IMR-90 (cell line): ENCODE measurements around the gene AMPD1.

Experiments
- CTCF ChIP-seq: conservative IDR thresholded peaks from 2 replicates; pipeline ENCODE4 v1.5.1; 2012; ENCODE audit warnings: mild to moderate bottlenecking, low read depth, low read length, improper control_type of control experiment
- POLR2A ChIP-seq: IDR thresholded peaks from 2 replicates; pipeline ENCODE4 v1.6.1; 2012; ENCODE audit warnings: mild to moderate bottlenecking, low read depth, low read length
- SMC3 ChIP-seq: fragments of 150-350 bp; IDR thresholded peaks from 2 replicates; pipeline ENCODE4 v1.6.1; 2016; ENCODE audit warnings: low read depth, mild to moderate bottlenecking, antibody characterized with exemption, low read length, moderate library complexity

- TF ChIP-seq POLR2A: no peak
- no peak for TF ChIP-seq CTCF
- no peak for TF ChIP-seq SMC3
These were observed 24.1 kb upstream of the AMPD1 start for GRCh38 chr1:114719424-114719787.
